ENCODE results near the gene NBEA.

Gene NBEA

DNA sequence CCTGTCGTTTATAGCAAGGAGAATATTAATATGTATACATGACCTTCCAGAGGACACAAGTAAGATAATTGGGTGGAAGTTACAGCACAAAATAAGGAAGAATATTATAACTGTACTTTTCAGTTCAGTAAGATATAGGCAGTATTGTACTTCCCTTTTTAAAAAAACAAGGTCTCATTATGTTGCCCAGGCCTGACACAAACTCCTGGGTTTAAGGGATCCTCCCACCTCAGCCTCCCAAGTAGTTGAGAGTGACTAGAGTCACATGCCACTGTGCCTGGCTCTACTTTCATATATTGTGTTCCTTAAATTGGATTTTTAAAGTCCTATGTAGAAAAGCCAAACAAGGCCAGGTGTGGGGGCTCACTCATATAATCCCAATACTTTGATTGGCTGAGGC, 553.9 kb downstream of the NBEA start:
- H3K4me3 ChIP-seq (ENCODE audit: low read depth, low read length): no peak overlapping the region
- no peaks in the 10 kb centered on the region for H3K27me3 ChIP-seq (replicated peaks)
- H3K27ac ChIP-seq: no peak overlapping the region
- no peak for DNase-seq
- TF ChIP-seq, protein P1, sequence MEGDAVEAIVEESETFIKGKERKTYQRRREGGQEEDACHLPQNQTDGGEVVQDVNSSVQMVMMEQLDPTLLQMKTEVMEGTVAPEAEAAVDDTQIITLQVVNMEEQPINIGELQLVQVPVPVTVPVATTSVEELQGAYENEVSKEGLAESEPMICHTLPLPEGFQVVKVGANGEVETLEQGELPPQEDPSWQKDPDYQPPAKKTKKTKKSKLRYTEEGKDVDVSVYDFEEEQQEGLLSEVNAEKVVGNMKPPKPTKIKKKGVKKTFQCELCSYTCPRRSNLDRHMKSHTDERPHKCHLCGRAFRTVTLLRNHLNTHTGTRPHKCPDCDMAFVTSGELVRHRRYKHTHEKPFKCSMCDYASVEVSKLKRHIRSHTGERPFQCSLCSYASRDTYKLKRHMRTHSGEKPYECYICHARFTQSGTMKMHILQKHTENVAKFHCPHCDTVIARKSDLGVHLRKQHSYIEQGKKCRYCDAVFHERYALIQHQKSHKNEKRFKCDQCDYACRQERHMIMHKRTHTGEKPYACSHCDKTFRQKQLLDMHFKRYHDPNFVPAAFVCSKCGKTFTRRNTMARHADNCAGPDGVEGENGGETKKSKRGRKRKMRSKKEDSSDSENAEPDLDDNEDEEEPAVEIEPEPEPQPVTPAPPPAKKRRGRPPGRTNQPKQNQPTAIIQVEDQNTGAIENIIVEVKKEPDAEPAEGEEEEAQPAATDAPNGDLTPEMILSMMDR (IDR thresholded peaks at IDR 0.05; ENCODE audit: low read depth, low read length, missing control alignments): no peak
- H3K36me3 ChIP-seq (replicated peaks): no peaks in the 10 kb centered on the region
- in situ Hi-C loops (cut with HindIII; ENCODE audit: low pct_ligation_motif_present, low sequenced_read_pairs): no loop called here

DNA sequence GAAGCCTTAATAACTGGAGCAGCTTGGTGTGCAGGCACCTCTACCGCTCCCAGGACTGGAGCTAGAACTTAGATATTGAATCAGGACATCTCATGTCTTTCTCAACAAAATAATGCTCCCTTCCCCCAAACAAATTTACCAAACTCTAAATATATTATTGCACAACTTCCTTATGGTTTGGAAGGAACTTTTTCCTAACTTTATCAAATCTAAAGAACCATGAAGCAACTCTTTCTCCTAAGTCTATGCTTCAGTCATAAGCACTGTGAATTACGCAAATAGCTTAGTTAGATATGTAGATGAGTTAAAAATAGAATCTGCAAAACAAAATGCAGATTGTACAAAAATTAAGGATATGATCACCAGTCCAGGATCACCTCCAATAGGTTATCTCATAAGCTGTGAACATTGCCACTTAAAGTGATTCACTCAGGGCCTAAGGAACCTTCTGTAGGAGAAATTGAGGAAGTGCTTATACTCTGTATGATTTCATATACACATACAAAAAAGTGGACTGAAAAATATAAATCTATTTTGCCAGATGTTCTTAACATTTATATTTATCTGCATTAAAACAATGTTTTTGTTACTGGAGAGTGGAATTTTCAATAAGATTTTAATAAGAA, 554.8 kb downstream of the NBEA start:
- Histone ChIP-seq H3K27ac (no peak overlapping the region), H3K36me3 (replicated peaks) (no peaks in the 10 kb centered on the region), H3K27me3 (replicated peaks) (no peaks in the 10 kb centered on the region), H3K4me3 (ENCODE audit: low read depth, low read length) (no peak overlapping the region)
- no peak for DNase-seq
- in situ Hi-C loops (cut with HindIII; ENCODE audit: low pct_ligation_motif_present, low sequenced_read_pairs): no loop called here
- TF ChIP-seq, protein P1 (IDR thresholded peaks at IDR 0.05; ENCODE audit: low read depth, low read length, missing control alignments): no peak

DNA sequence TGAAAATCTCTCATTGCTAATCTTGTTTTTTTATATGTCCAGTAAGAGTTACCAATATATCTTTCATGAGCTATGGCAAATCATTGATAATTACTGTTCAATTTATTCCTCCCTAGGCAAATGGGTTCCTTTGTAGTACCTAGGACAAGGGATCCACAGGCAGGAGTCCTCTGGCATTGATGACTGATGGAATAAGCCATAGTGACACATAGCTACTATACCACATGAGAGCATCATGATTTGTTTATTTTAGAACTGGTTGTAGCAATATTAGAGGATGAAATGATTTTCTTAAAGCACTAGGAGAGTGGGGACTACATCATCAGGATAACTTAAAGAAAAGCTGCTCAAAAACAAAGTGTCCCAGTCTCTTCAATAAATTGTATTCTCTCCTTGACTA, 556.2 kb downstream of the NBEA start:
- Histone ChIP-seq H3K27me3 (replicated peaks) (no peaks in the 10 kb centered on the region), H3K4me3 (ENCODE audit: low read depth, low read length) (no peak overlapping the region), H3K27ac (no peak overlapping the region), H3K36me3 (replicated peaks) (no peaks in the 10 kb centered on the region)
- DNase-seq: no peak
- TF ChIP-seq, protein P1 (IDR thresholded peaks at IDR 0.05; ENCODE audit: low read depth, low read length, missing control alignments): no peak
- in situ Hi-C loops (cut with HindIII; ENCODE audit: low pct_ligation_motif_present, low sequenced_read_pairs): no loop called here

DNA sequence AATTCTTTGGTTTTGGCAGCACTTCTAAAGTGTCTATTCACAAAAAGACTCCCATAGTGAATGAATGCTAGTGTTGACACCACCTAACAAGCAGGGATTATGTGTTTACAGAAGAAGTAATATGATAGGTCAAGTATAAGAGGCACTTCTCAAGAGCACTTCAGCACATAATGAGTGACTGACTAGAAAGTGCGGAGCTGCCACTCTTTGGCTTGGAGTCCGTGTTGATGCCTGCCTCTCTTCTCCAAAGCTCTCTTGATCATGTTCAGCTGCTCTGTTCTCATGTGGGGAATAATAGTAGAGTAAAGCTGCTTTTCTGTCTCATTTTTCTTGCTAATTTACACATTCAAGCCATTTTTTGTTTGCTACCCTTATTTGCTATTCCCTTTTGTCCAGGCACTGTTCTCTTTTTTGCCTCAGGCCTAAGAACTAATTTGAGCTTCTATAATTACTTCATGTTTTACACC, 557.2 kb downstream of the NBEA start:
- no peaks in the 10 kb centered on the region for H3K36me3 ChIP-seq (replicated peaks)
- DNase-seq: no peak
- H3K4me3 ChIP-seq (ENCODE audit: low read depth, low read length): no peak overlapping the region
- TF ChIP-seq, protein P1 (IDR thresholded peaks at IDR 0.05; ENCODE audit: low read depth, low read length, missing control alignments): no peak
- in situ Hi-C loops (cut with HindIII; ENCODE audit: low pct_ligation_motif_present, low sequenced_read_pairs): no loop called here
- no peak overlapping the region for H3K27ac ChIP-seq
- no peaks in the 10 kb centered on the region for H3K27me3 ChIP-seq (replicated peaks)

DNA sequence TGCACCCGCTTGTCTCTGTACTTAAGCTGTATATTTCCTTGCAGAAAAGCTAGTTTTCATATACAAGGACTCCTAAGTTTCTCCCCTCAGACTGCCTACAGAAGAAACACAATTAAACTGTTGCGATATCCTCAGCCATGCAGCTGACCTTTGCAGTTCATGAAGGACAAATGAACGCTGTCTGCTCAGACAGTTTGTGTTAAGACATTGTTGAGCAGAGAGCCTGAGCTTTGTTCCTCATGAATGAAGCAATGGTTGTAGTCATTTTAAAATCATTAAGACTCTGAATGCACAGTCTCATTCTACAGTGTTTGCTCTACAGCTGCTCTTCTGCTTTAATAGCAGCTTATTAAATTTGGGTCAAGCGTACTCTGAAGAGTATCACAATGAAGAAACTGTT, 557.6 kb downstream of the NBEA start:
- Histone ChIP-seq H3K4me3 (ENCODE audit: low read depth, low read length) (no peak overlapping the region), H3K27me3 (replicated peaks) (no peaks in the 10 kb centered on the region), H3K36me3 (replicated peaks) (no peaks in the 10 kb centered on the region), H3K27ac (no peak overlapping the region)
- TF ChIP-seq, protein P1 (IDR thresholded peaks at IDR 0.05; ENCODE audit: low read depth, low read length, missing control alignments): no peak
- in situ Hi-C loops (cut with HindIII; ENCODE audit: low pct_ligation_motif_present, low sequenced_read_pairs): no loop called here
- no peak for DNase-seq

DNA sequence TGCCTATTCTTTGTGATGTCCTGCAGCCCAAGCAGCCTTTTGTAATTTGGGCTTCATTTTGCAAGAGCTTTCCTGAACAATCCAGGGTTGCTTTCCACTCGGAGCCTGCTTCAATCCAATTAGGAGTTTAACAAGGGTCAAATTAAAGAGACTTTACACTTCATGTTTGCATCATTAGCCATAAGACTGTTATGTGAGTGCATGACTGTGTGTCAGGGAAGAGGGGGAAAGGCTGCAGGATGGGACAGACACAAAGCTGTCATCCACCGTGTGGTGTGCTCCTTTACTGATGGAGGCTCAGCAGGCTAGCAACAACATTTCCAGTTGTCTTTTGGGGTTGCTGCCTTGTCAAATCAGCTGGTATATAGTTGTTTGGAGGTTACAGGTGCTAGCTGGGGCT, 558.1 kb downstream of the NBEA start:
- in situ Hi-C loops (cut with HindIII; ENCODE audit: low pct_ligation_motif_present, low sequenced_read_pairs): no loop called here
- Histone ChIP-seq H3K27ac (no peak overlapping the region), H3K4me3 (ENCODE audit: low read depth, low read length) (no peak overlapping the region), H3K27me3 (replicated peaks) (no peaks in the 10 kb centered on the region), H3K36me3 (replicated peaks) (no peaks in the 10 kb centered on the region)
- TF ChIP-seq, protein P1 (IDR thresholded peaks at IDR 0.05; ENCODE audit: low read depth, low read length, missing control alignments): no peak
- no peak for DNase-seq

Measured in brain microvascular endothelial cell (primary cell).